Hepatocyte (in vitro differentiated cells): Measurements from ENCODE around the gene AOAH. TPM values are rescaled to one million over a fixed set of nuclear protein-coding genes. Genes with fewer than 3 reads are reported as not detected.

ENCODE experiments used
- DNase-seq: peaks from one replicate; pipeline ENCODE4 v3.0.0-alpha.2; 2016; ENCODE audit warnings: low spot score
- H2AFZ ChIP-seq: fragments of 200-600 bp; sonication (generic); 2 replicates; pipeline ENCODE4 v1.6.0; 2016; ENCODE audit warnings: antibody characterized with exemption, mild to moderate bottlenecking
- H3K27ac ChIP-seq: fragments of 200-600 bp; sonication (generic); 2 replicates; pipeline ENCODE4 v1.5.1; 2016; ENCODE audit warnings: mild to moderate bottlenecking
- H3K27me3 ChIP-seq: fragments of 200-600 bp; sonication (generic); 2 replicates; pipeline ENCODE4 v1.6.1; 2016
- H3K36me3 ChIP-seq: fragments of 200-600 bp; sonication (generic); replicated peaks from 2 replicates; pipeline ENCODE4 v1.5.1; 2016; ENCODE audit warnings: low read depth; ENCODE audit not compliant: insufficient read depth
- H3K4me1 ChIP-seq: fragments of 200-600 bp; sonication (generic); 2 replicates; pipeline ENCODE4 v1.5.1; 2016; ENCODE audit warnings: mild to moderate bottlenecking, moderate library complexity; ENCODE audit not compliant: insufficient read depth
- H3K4me2 ChIP-seq: fragments of 200-600 bp; sonication (generic); 2 replicates; pipeline ENCODE4 v1.6.0; 2016
- H3K4me3 ChIP-seq: fragments of 200-600 bp; sonication (generic); 2 replicates; pipeline ENCODE4 v1.5.1; 2016; ENCODE audit warnings: mild to moderate bottlenecking
- H3K79me2 ChIP-seq: fragments of 200-600 bp; sonication (generic); 2 replicates; pipeline ENCODE4 v1.6.0; 2017; ENCODE audit warnings: mild to moderate bottlenecking
- H3K9me2 ChIP-seq: fragments of 200-600 bp; sonication (generic); replicated peaks from 2 replicates; pipeline ENCODE4 v1.6.0; 2017; ENCODE audit warnings: mild to moderate bottlenecking; ENCODE audit not compliant: insufficient read depth
- H3K9me3 ChIP-seq: fragments of 200-600 bp; sonication (generic); 2 replicates; pipeline ENCODE4 v1.5.1; 2016; ENCODE audit warnings: low read depth, mild to moderate bottlenecking
- H4K20me1 ChIP-seq: fragments of 200-600 bp; sonication (generic); 2 replicates; pipeline ENCODE4 v1.6.0; 2016; ENCODE audit warnings: mild to moderate bottlenecking; ENCODE audit not compliant: insufficient read depth, poor library complexity, severe bottlenecking
- EZH2 ChIP-seq: fragments of 200-600 bp; sonication (generic); IDR thresholded peaks from 2 replicates; pipeline ENCODE4 v1.6.1; 2016; ENCODE audit warnings: antibody characterized with exemption, mild to moderate bottlenecking, borderline replicate concordance
- EZH2phosphoT487 ChIP-seq: fragments of 200-600 bp; sonication (generic); IDR thresholded peaks from one replicate; pipeline ENCODE4 v1.6.1; 2018; ENCODE audit warnings: antibody characterized with exemption, mild to moderate bottlenecking, low read depth, moderate library complexity; ENCODE audit not compliant: unreplicated experiment, severe bottlenecking
- WGBS: methylation state at CpG from one replicate; pipeline ENCODE4 v1.1.6; 2016; ENCODE audit warnings: low lambda C conversion rate; ENCODE audit errors: missing lambda C conversion rate; 5-methylcytosine and 5-hydroxymethylcytosine counted together
- polyA plus RNA-seq: library from polyadenylated mRNA; unstranded; fragments of >200 nt; fragmentation: Nextera tagmentation; extraction: Ambion mirVana; gene quantifications from 2 replicates; pipeline ENCODE4 v1.2.1, GENCODE V29; 2016
- total RNA-seq: library from RNA; depleted of rRNA; stranded (reverse); fragments of >200 nt; gene quantifications from 2 replicates; pipeline ENCODE4 v1.2.3, GENCODE V29; 2014
- TF ChIP-seq, protein P1 (sequence below): fragments of 200-600 bp; sonication (generic); IDR thresholded peaks from 2 replicates; pipeline ENCODE4 v1.5.1; 2016; ENCODE audit warnings: antibody characterized with exemption, mild to moderate bottlenecking; ENCODE audit not compliant: poor library complexity

AOAH gene
- total and polyA plus RNA-seq, 2 experiments from 2014 or later, result 2.4 to 3.9 TPM

DNA sequence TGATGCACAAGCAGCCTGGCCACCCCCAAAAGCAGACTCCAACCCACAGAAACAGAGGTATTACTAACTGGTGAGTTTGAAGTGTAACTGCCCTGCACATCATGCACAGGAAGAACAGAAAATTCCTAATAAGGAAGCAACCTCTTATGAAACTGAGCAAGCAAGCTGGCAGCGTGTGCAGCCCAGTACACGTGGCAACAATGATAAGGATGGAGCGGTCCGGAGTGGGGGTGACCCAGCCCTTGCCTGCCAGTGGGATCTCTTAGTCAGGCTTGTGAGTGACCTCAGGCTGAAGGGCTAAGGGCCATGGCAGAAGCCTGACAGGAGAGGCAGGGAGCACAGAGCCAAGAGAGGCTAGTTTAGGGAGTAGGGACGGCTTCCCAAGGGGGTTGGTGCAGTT is 22.1 kb upstream of the AOAH start:
- Histone ChIP-seq H3K4me2 (no peak overlapping the region), H3K9me3 (no peaks in the 10 kb centered on the region), H3K4me3 (no peak overlapping the region), H3K27me3 (no peaks in the 10 kb centered on the region), H3K36me3 (no peaks in the 10 kb centered on the region), H3K9me2 (no peaks in the 10 kb centered on the region), H2AFZ (no peak overlapping the region), H3K79me2 (no peaks in the 10 kb centered on the region), H3K27ac (peak overlapping the region; percentile 85), H3K4me1 (peaks cover 14% of the 10 kb centered on the region), H4K20me1 (no peaks in the 10 kb centered on the region)
- TF ChIP-seq, protein P1, sequence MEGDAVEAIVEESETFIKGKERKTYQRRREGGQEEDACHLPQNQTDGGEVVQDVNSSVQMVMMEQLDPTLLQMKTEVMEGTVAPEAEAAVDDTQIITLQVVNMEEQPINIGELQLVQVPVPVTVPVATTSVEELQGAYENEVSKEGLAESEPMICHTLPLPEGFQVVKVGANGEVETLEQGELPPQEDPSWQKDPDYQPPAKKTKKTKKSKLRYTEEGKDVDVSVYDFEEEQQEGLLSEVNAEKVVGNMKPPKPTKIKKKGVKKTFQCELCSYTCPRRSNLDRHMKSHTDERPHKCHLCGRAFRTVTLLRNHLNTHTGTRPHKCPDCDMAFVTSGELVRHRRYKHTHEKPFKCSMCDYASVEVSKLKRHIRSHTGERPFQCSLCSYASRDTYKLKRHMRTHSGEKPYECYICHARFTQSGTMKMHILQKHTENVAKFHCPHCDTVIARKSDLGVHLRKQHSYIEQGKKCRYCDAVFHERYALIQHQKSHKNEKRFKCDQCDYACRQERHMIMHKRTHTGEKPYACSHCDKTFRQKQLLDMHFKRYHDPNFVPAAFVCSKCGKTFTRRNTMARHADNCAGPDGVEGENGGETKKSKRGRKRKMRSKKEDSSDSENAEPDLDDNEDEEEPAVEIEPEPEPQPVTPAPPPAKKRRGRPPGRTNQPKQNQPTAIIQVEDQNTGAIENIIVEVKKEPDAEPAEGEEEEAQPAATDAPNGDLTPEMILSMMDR, result no peak
- TF ChIP-seq EZH2phosphoT487 (no peak), EZH2 (no peak)
- peak; percentile 77 for DNase-seq
- WGBS, result 64% methylated on average over 5 of the region's 5 CpGs

DNA sequence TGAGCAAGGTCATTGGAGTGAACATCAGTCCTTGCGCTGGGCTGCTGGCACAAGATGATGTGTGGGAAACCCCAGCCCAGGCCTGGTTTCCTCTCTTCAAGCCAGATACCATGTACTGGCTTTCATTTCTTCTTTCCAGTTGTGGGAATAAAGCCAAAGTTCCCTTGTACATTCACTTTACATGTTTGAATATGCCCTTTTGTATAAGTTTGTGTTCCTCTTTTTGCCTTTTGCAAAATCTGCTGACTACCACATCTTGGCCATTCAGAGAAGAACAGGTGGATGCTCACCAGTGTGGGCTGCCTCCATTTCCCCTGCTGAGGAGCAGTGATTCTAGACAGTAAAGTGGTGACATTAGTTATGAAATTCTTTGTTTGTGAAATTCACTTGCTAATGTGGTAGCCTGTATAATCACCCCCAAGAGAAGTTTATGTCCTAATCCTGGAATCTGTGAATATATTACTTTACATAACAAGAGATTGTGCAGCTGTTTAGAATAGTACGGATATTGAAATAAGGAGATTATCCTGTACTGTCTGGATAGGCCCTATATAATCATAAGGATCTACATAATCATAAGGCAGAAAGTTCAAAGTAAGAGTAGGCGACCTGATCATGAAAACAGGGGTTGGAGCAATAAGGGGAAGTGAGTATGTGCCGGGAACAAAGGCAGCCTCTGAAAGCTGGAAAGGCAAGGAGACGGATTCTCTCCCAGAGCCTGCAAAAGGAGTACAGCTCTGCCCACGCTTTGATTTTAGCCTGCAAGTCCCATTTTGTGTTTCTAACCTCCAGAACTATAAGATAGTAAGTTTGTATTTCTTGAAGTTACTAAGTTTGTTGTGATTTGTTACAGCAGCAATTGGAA is 18.8 kb upstream of the AOAH start:
- Histone ChIP-seq H3K4me2 (no peak overlapping the region), H3K36me3 (no peaks in the 10 kb centered on the region), H2AFZ (no peak overlapping the region), H3K4me3 (no peak overlapping the region), H3K79me2 (no peaks in the 10 kb centered on the region), H3K4me1 (peaks cover 14% of the 10 kb centered on the region), H3K9me2 (no peaks in the 10 kb centered on the region), H3K27ac (no peak overlapping the region), H3K9me3 (no peaks in the 10 kb centered on the region), H3K27me3 (no peaks in the 10 kb centered on the region), H4K20me1 (no peaks in the 10 kb centered on the region)
- TF ChIP-seq EZH2phosphoT487 (no peak), EZH2 (no peak)
- TF ChIP-seq, protein P1, result no peak
- no peak for DNase-seq
- 93% methylated on average over 6 of the region's 6 CpGs for WGBS

DNA sequence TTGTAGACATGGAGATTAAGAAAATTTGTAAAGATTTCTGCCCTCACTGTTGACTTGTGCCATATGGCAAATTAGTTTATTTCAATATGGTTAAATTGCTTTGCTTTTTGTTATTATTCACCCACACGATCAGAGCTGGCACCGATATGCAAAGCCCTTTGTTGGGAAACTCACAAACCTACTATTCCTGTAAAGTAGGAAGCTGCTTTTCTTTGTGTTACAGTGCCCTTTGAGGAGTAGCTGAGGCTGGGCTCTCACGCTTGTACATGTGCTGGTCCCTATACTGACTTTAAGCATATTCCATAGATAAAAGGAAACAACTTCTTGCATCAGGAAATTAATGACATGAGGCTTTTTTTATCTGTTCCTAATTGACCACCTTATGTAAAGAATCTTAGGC is 17.6 kb upstream of the AOAH start:
- no peaks in the 10 kb centered on the region for H3K27me3 ChIP-seq
- no peak for DNase-seq
- no peaks in the 10 kb centered on the region for H3K9me2 ChIP-seq
- TF ChIP-seq, protein P1, result no peak
- TF ChIP-seq EZH2 (no peak), EZH2phosphoT487 (no peak)
- H3K4me3 ChIP-seq, result no peak overlapping the region
- H3K36me3 ChIP-seq, result no peaks in the 10 kb centered on the region
- no peaks in the 10 kb centered on the region for H4K20me1 ChIP-seq
- H3K79me2 ChIP-seq, result no peaks in the 10 kb centered on the region
- peaks cover 4% of the 10 kb centered on the region for H3K4me1 ChIP-seq
- 95% methylated on average over 3 of the region's 3 CpGs for WGBS
- no peak overlapping the region for H2AFZ ChIP-seq
- H3K9me3 ChIP-seq, result no peaks in the 10 kb centered on the region
- H3K4me2 ChIP-seq, result no peak overlapping the region
- no peak overlapping the region for H3K27ac ChIP-seq
